Measurements from ENCODE around the gene SH2D5. TPM values are rescaled to one million over a fixed set of nuclear protein-coding genes. Genes with fewer than 3 reads are reported as not detected.

Gene SH2D5
- total RNA-seq, 1 experiment from 2014 or later = 8.7 TPM

DNA sequence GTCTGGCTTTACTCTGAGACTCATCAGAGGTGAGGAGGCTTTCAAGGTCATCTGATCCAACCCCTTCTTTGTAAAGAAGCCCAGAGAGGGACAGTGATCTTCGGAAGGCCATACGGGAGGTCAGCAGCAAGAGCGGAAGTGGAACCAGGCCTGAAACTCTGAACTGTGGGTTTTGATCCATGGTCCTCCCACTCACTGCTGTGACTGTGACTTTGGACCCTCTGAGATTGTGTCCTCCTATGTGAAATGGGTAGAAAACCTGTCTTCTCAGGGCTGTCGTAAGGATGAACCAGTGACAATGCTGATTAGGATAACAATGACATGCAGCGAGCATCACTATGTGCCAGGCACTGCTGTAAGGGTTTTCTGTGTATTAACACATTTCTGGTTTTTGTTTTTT, 61.6 kb downstream of the SH2D5 start:
- no CpG with 5 or more reads among the region's 5 CpGs for WGBS (ENCODE audit: extremely low coverage, insufficient read length, low lambda C conversion rate)
- Mint-ChIP-seq H3K4me1 (no peaks in the 10 kb centered on the region), H3K4me3 (no peak overlapping the region), H3K9me3 (peaks cover 0 to 2% of the 10 kb centered on the region in 2 experiments; a peak in 1 of 5 replicates), H3K27me3 (ENCODE audit: low read depth) (peaks cover 1% of the 10 kb centered on the region; the same call in 1 of the 2 replicates), H3K27ac (peak overlapping the region in 2 of 3 experiments; percentile 34 to 56; a peak in 1 of 7 replicates), H3K36me3 (ENCODE audit: insufficient read depth in 1 of 3, low read depth in 3 of 3) (peaks cover 2 to 12% (median 3%) of the 10 kb centered on the region in 3 experiments; a peak in 4 of 7 replicates)
- Histone ChIP-seq H3K4me1 (ENCODE audit: insufficient read depth, low read length) (no peaks in the 10 kb centered on the region), H2BK20ac (ENCODE audit: low read depth, low read length, poor library complexity, severe bottlenecking) (no peak overlapping the region), H3K4ac (ENCODE audit: low read depth, low read length) (no peak overlapping the region), H2BK120ac (ENCODE audit: low read depth, low read length, poor library complexity, severe bottlenecking) (no peak overlapping the region), H3T11ph (ENCODE audit: low read length) (no peak overlapping the region), H2BK15ac (ENCODE audit: low read depth, low read length) (no peak overlapping the region), H4K91ac (ENCODE audit: insufficient read length, low read depth, low read length) (no peak overlapping the region), H4K20me1 (ENCODE audit: control insufficient read depth, insufficient read depth, insufficient read length) (no peaks in the 10 kb centered on the region), H2BK5ac (ENCODE audit: insufficient read length, low read length) (no peak overlapping the region), H3K14ac (ENCODE audit: insufficient read depth, low read length) (no peak overlapping the region), H2BK12ac (ENCODE audit: insufficient read length, low read depth, low read length) (no peak overlapping the region), H3K18ac (ENCODE audit: insufficient read length, low read depth, low read length) (no peak overlapping the region), H3K79me2 (ENCODE audit: insufficient read depth, low read length) (no peaks in the 10 kb centered on the region), H3K9me3 (ENCODE audit: control insufficient read depth, low read depth, low read length) (no peaks in the 10 kb centered on the region), H3K56ac (ENCODE audit: insufficient read length, low read depth, low read length) (no peak overlapping the region), H4K5ac (ENCODE audit: insufficient read length, low read depth, low read length) (no peak overlapping the region), H2AK5ac (ENCODE audit: insufficient read length, low read length) (no peak overlapping the region), H3K9ac (ENCODE audit: extremely low read depth, insufficient read length, low read length) (no peak overlapping the region), H3K4me2 (ENCODE audit: insufficient read depth, insufficient read length, low read length) (no peak overlapping the region), H3K23ac (ENCODE audit: insufficient read length, low read depth, low read length) (no peak overlapping the region), H3K27ac (ENCODE audit: insufficient read length, low read depth, low read length) (no peak overlapping the region), H3K27me3 (ENCODE audit: insufficient read depth, low read length) (no peaks in the 10 kb centered on the region), H3K23me2 (ENCODE audit: insufficient read length, low read depth, low read length, poor library complexity, severe bottlenecking) (no peaks in the 10 kb centered on the region), H2AFZ (ENCODE audit: low read length) (no peak overlapping the region), H4K8ac (replicated peaks; ENCODE audit: insufficient read length, low read depth, low read length) (no peak overlapping the region), H3K79me1 (ENCODE audit: insufficient read depth, low read depth, low read length, poor library complexity, severe bottlenecking) (no peaks in the 10 kb centered on the region)
- no peak for DNase-seq
- TF ChIP-seq, protein P1, sequence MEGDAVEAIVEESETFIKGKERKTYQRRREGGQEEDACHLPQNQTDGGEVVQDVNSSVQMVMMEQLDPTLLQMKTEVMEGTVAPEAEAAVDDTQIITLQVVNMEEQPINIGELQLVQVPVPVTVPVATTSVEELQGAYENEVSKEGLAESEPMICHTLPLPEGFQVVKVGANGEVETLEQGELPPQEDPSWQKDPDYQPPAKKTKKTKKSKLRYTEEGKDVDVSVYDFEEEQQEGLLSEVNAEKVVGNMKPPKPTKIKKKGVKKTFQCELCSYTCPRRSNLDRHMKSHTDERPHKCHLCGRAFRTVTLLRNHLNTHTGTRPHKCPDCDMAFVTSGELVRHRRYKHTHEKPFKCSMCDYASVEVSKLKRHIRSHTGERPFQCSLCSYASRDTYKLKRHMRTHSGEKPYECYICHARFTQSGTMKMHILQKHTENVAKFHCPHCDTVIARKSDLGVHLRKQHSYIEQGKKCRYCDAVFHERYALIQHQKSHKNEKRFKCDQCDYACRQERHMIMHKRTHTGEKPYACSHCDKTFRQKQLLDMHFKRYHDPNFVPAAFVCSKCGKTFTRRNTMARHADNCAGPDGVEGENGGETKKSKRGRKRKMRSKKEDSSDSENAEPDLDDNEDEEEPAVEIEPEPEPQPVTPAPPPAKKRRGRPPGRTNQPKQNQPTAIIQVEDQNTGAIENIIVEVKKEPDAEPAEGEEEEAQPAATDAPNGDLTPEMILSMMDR (conservative IDR thresholded peaks at IDR 0.05) = no peak

Other genes with a start within 250 kb of the SH2D5 start
- gene CAMK2N1, start 246.5 kb downstream of the SH2D5 start, total RNA-seq (2021) = 0.97 and 1.2 TPM in 2 replicates
- gene MUL1, start 224.6 kb downstream of the SH2D5 start, total RNA-seq (2021) = 25.5 and 27.1 TPM in 2 replicates
- 0.20 and 0.22 TPM in 2 replicates for gene FAM43B, start 180.1 kb downstream of the SH2D5 start, total RNA-seq (2021)
- 6.5 and 7.0 TPM in 2 replicates for gene CDA, start 143.6 kb downstream of the SH2D5 start, total RNA-seq (2021)
- gene PINK1, start 99.2 kb downstream of the SH2D5 start, total RNA-seq (2021) = 17.0 and 18.2 TPM in 2 replicates
- 255 and 269 TPM in 2 replicates for gene DDOST, start 71.3 kb downstream of the SH2D5 start, total RNA-seq (2021)
- 3.4 and 5.1 TPM in 2 replicates for gene KIF17, start 14.7 kb downstream of the SH2D5 start, total RNA-seq (2021)
- 127 TPM in 2 replicates for gene HP1BP3, start 54.6 kb upstream of the SH2D5 start, total RNA-seq (2021)

Data from H9 (cell line).